WTC11 (cell line): Measurements from ENCODE around the gene HADHB. TPM values are rescaled to one million over a fixed set of nuclear protein-coding genes. Genes with fewer than 3 reads are reported as not detected.

ENCODE experiments used
- ATAC-seq: fragments of 200-7000 bp; cut with Tn5 transposase; 2 replicates; pipeline ENCODE4 v1.10.0; 2021; ENCODE audit warnings: mild to moderate bottlenecking, moderate library complexity
- CTCF ChIA-PET: fragments of 300-600 bp; sonication (Branson Sonifier 250); formaldehyde crosslinking; loops from one replicate; lab custom pipeline; 2021; ENCODE audit warnings: antibody characterized with exemption; lab: Charles Lee
- POLR2A ChIA-PET: fragments of 350-600 bp; sonication (Branson Sonifier 250); formaldehyde crosslinking; loops from one replicate; lab custom pipeline; 2021; ENCODE audit warnings: antibody characterized with exemption; lab: Charles Lee
- DNase-seq: peaks from one replicate; pipeline ENCODE4 v3.0.0; 2021; ENCODE audit warnings: low spot score
- H3K27ac Mint-ChIP-seq: 2 replicates; pipeline ENCODE4 v1.8.0; 2021; ENCODE audit warnings: mixed read lengths
- H3K27me3 Mint-ChIP-seq: 2 replicates; pipeline ENCODE4 v1.8.0; 2021; ENCODE audit warnings: low read depth, mild to moderate bottlenecking, moderate library complexity, mixed read lengths
- H3K36me3 Mint-ChIP-seq: 2 replicates; pipeline ENCODE4 v1.8.0; 2021; ENCODE audit warnings: mixed read lengths
- H3K4me1 Mint-ChIP-seq: 2 replicates; pipeline ENCODE4 v1.8.0; 2022; ENCODE audit warnings: mixed read lengths
- H3K4me3 Mint-ChIP-seq: 2 replicates; pipeline ENCODE4 v1.8.0; 2021; ENCODE audit warnings: mild to moderate bottlenecking, moderate library complexity, mixed read lengths
- H3K9me3 Mint-ChIP-seq: 2 replicates; pipeline ENCODE4 v1.8.0; 2021; ENCODE audit warnings: mixed read lengths
- AFF4 ChIP-seq: sonication (generic); formaldehyde crosslinking; IDR thresholded peaks from 2 replicates; pipeline ENCODE4 v1.8.1; 2023; ENCODE audit warnings: mild to moderate bottlenecking, missing genetic modification reagents, borderline replicate concordance
- ATF6 ChIP-seq: sonication (generic); formaldehyde crosslinking; IDR thresholded peaks from 2 replicates; pipeline ENCODE4 v1.8.1; 2023; ENCODE audit warnings: mild to moderate bottlenecking, missing genetic modification reagents
- CBFB ChIP-seq: sonication (generic); formaldehyde crosslinking; IDR thresholded peaks from 2 replicates; pipeline ENCODE4 v1.8.1; 2022; ENCODE audit warnings: mild to moderate bottlenecking, low read depth, missing genetic modification reagents
- CREB1 ChIP-seq: sonication (generic); formaldehyde crosslinking; IDR thresholded peaks from 2 replicates; pipeline ENCODE4 v1.8.0; 2023; ENCODE audit warnings: mild to moderate bottlenecking, missing genetic modification reagents
- ESRRA ChIP-seq: sonication (generic); formaldehyde crosslinking; IDR thresholded peaks from 2 replicates; pipeline ENCODE4 v1.8.1; 2022; ENCODE audit warnings: mild to moderate bottlenecking, missing genetic modification reagents, borderline replicate concordance
- ETV6 ChIP-seq: sonication (generic); formaldehyde crosslinking; IDR thresholded peaks from 2 replicates; pipeline ENCODE4 v1.8.1; 2022; ENCODE audit warnings: mild to moderate bottlenecking, missing genetic modification reagents
- FOXP1 ChIP-seq: sonication (generic); formaldehyde crosslinking; IDR thresholded peaks from 2 replicates; pipeline ENCODE4 v1.8.0; 2022; ENCODE audit warnings: missing genetic modification reagents, mild to moderate bottlenecking, moderate library complexity, borderline replicate concordance
- GRHL2 ChIP-seq: fragments of 250-450 bp; sonication (Bioruptor Pico); IDR thresholded peaks from 2 replicates; pipeline ENCODE4 v1.8.0; 2022; ENCODE audit warnings: mild to moderate bottlenecking, moderate library complexity; ENCODE audit not compliant: insufficient replicate concordance, severe bottlenecking
- NFATC4 ChIP-seq: fragments of 250-450 bp; sonication (Bioruptor Pico); IDR thresholded peaks from 2 replicates; pipeline ENCODE4 v1.9.0; 2021; ENCODE audit warnings: mild to moderate bottlenecking
- PRDM15 ChIP-seq: sonication (generic); formaldehyde crosslinking; IDR thresholded peaks from 2 replicates; pipeline ENCODE4 v1.8.0; 2022; ENCODE audit warnings: missing genetic modification reagents
- SMAD4 ChIP-seq: sonication (generic); formaldehyde crosslinking; IDR thresholded peaks from 2 replicates; pipeline ENCODE4 v1.8.0; 2022; ENCODE audit warnings: mild to moderate bottlenecking, missing genetic modification reagents
- TEAD1 ChIP-seq: sonication (generic); formaldehyde crosslinking; IDR thresholded peaks from 2 replicates; pipeline ENCODE4 v1.8.0; 2022; ENCODE audit warnings: mild to moderate bottlenecking, missing genetic modification reagents
- ZNF219 ChIP-seq: sonication (generic); formaldehyde crosslinking; IDR thresholded peaks from 2 replicates; pipeline ENCODE4 v1.8.0; 2023; ENCODE audit warnings: missing genetic modification reagents, mild to moderate bottlenecking, borderline replicate concordance
- ZNF263 ChIP-seq: sonication (generic); formaldehyde crosslinking; IDR thresholded peaks from 2 replicates; pipeline ENCODE4 v1.8.1; 2022; ENCODE audit warnings: low read depth, mild to moderate bottlenecking, moderate library complexity, missing genetic modification reagents
- ZNF416 ChIP-seq: fragments of 250-450 bp; sonication (Bioruptor Pico); IDR thresholded peaks from 2 replicates; pipeline ENCODE4 v1.9.0; 2021; ENCODE audit warnings: mild to moderate bottlenecking, inconsistent platforms
- ZNF512 ChIP-seq: sonication (generic); formaldehyde crosslinking; IDR thresholded peaks from 2 replicates; pipeline ENCODE4 v1.8.1; 2022; ENCODE audit warnings: missing genetic modification reagents, borderline replicate concordance
- ZNF671 ChIP-seq: fragments of 250-450 bp; sonication (Bioruptor Pico); IDR thresholded peaks from 2 replicates; pipeline ENCODE4 v1.8.0; 2021; ENCODE audit warnings: mild to moderate bottlenecking
- total RNA-seq: library from RNA; stranded (reverse); gene quantifications from 3 replicates; pipeline ENCODE4 v1.2.3, GENCODE V29; 2021

Gene HADHB
- total RNA-seq, 1 experiment from 2014 or later, result 60.7 TPM

GRCh38 chr2:26203906-26204305 is 40.8 kb upstream of the HADHB start (continued):
- TF ChIP-seq AFF4 (CRISPR knock-in tag), result no peak
- TF ChIP-seq ZNF263 (CRISPR knock-in tag), result no peak
- no peak for TF ChIP-seq ZNF671 (CRISPR knock-in tag)
- TF ChIP-seq CREB1, result no peak
- TF ChIP-seq GRHL2, result no peak
- TF ChIP-seq ZNF512 (CRISPR knock-in tag), result no peak
- TF ChIP-seq ZNF219 (CRISPR knock-in tag), result no peak
- no peak for TF ChIP-seq ATF6 (CRISPR knock-in tag)
- TF ChIP-seq NFATC4 (CRISPR knock-in tag), result no peak
- no peak for TF ChIP-seq ZNF416

GRCh38 chr2:26212011-26212410 is 32.7 kb upstream of the HADHB start:
- H3K36me3 Mint-ChIP-seq, result peaks cover 66% of the 10 kb centered on the region
- no peaks in the 10 kb centered on the region for H3K4me1 Mint-ChIP-seq
- ChIA-PET CTCF (no interaction called here), POLR2A (no interaction called here)
- DNase-seq (no peak), ATAC-seq (no peak)
- H3K9me3 Mint-ChIP-seq, result no peaks in the 10 kb centered on the region
- H3K27ac Mint-ChIP-seq, result no peak overlapping the region
- no peak overlapping the region for H3K4me3 Mint-ChIP-seq
- TF ChIP-seq ETV6 (CRISPR knock-in tag) (no peak), CBFB (CRISPR knock-in tag) (no peak), FOXP1 (CRISPR knock-in tag) (no peak), PRDM15 (CRISPR knock-in tag) (no peak), SMAD4 (CRISPR knock-in tag) (no peak), TEAD1 (CRISPR knock-in tag) (no peak), NFATC4 (CRISPR knock-in tag) (no peak), ESRRA (CRISPR knock-in tag) (no peak)
- no peaks in the 10 kb centered on the region for H3K27me3 Mint-ChIP-seq
